GM10248 (cell line): ENCODE results near the gene VOPP1.

ENCODE experiments used
- CTCF ChIA-PET: fragments of 300-600 bp; sonication (Branson Sonifier 250); formaldehyde crosslinking; extraction: SDS; loops from one replicate; lab custom pipeline; 2021; ENCODE audit warnings: antibody characterized with exemption; lab: Yijun Ruan, JAX
- POLR2A ChIA-PET: fragments of 350-650 bp; sonication (Branson Sonifier 250); formaldehyde crosslinking; extraction: SDS; loops from one replicate; lab custom pipeline; 2020; ENCODE audit warnings: antibody characterized with exemption; lab: Yijun Ruan, JAX
- DNase-seq: peaks from one replicate; pipeline ENCODE4 v3.0.0; 2012; ENCODE audit errors: extremely low spot score
- CTCF ChIP-seq: IDR thresholded peaks from 2 replicates; pipeline ENCODE4 v1.5.1; 2012; ENCODE audit warnings: mild to moderate bottlenecking, low read depth; ENCODE audit errors: extremely low read depth, missing control alignments, control extremely low read depth

Gene VOPP1

GRCh38 chr7:55539380-55539779, 32.9 kb downstream of the VOPP1 start:
- no peak for TF ChIP-seq CTCF
- ChIA-PET CTCF (interaction anchor here (1.0 to 11.3 kb wide), 7 partner anchors 8 to 31 kb away, joined by 3 to 150 read pairs (median 4); no protein-coding TSS in a partner anchor), POLR2A (interaction anchor here (2.1 kb wide), 1 partner anchor 20 kb away, joined by 10 read pairs; no protein-coding TSS in a partner anchor)
- DNase-seq: no peak

DNA sequence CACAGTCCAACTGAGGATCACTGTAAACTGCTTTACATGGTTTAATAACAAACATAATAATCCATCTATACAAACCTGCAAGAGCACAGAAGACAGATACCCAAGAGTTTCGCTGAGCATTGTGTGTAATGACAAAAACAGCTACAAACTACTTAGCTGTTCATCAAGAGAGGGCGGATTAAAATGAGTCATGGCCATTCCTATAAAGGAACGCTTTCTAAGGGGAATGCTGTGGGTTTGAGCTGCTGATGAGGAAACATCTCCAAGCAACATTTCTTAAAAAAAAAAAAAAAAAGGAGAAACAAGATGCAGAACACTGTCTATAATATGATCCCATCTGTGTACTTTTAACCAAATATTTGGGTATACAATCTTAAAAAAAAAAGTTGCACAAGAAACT, 33.8 kb downstream of the VOPP1 start:
- TF ChIP-seq CTCF: no peak
- DNase-seq: no peak
- POLR2A ChIA-PET: interaction anchor here (1.1 to 2.2 kb wide), 3 partner anchors 8 to 25 kb away, joined by 3 to 10 read pairs (median 6); no protein-coding TSS in a partner anchor
- CTCF ChIA-PET: interaction anchor here (0.9 to 11.3 kb wide), 8 partner anchors 8 to 30 kb away, joined by 3 to 150 read pairs (median 4); no protein-coding TSS in a partner anchor

DNA sequence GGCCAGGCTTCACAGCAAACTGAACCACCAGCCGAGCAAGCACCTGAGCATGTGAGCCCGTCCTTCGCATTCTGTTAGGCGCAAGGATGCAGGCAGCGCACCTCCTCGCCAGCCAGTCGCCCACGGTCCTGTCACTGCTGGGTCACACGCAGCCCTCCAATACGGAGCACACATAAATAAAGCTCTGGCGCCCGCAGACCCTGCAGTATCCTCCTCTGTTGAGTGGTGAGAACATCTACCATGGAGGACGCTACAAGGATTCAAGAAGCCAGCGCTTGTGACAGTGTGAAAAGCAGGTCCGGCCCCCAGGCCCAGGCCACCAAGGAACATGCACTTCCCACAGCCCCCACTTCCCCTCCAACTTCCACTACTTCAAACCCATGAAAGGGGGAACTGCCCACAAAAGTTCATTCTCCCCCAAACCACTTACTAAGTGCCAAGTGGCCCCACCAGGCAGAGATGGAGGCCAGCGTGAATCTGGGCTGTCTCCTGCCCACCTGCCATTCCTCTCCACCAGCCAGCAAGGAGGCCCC, 34.8 kb downstream of the VOPP1 start:
- DNase-seq: no peak
- CTCF ChIA-PET: interaction anchor here (1.0 to 11.3 kb wide), 4 partner anchors 9 to 31 kb away, joined by 3 to 150 read pairs (median 64); no protein-coding TSS in a partner anchor
- no peak for TF ChIP-seq CTCF
- POLR2A ChIA-PET: interaction anchor here (0.5 to 2.2 kb wide), 5 partner anchors 8 to 26 kb away, joined by 3 to 10 read pairs (median 6); no protein-coding TSS in a partner anchor

GRCh38 chr7:55536619-55537457, 35.5 kb downstream of the VOPP1 start:
- TF ChIP-seq CTCF: no peak
- ChIA-PET CTCF (interaction anchor here (0.7 to 11.3 kb wide), 3 partner anchors 10 to 25 kb away, joined by 4 to 150 read pairs (median 124); no protein-coding TSS in a partner anchor), POLR2A (interaction anchor here (1.0 to 2.2 kb wide), 4 partner anchors 9 to 27 kb away, joined by 3 to 10 read pairs (median 6); no protein-coding TSS in a partner anchor)
- DNase-seq: no peak

DNA sequence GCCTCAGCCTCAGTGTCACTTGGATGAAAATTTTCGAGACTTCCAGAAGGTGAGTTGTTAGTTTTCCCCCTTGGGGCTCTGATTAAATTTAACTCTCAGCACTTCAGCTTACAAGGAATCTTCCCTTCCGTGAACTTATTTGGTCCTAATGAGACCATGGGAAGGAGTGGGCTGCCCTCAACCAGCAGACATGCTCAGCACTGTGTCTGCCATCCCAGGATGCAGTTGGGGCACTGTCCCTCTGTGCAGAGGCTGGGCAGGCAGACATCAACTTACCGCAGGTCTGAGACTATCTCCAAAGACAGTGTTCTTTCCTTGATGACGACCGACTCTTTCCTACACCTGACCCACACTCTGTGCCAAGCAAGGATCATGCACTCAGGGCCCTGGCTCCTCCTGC, 36.7 kb downstream of the VOPP1 start:
- ChIA-PET CTCF (interaction anchor here (1.5 to 11.3 kb wide), 5 partner anchors 11 to 38 kb away, joined by 5 to 150 read pairs (median 21); no protein-coding TSS in a partner anchor), POLR2A (interaction anchor here (1.0 to 4.4 kb wide), 7 partner anchors 10 to 28 kb away, joined by 3 to 51 read pairs (median 8); no protein-coding TSS in a partner anchor)
- TF ChIP-seq CTCF: no peak
- no peak for DNase-seq
